Activated CD4-positive, alpha-beta memory T cell treated with anti-CD3 and anti-CD28 coated beads for 36 hours (primary cell): ENCODE data around the gene COPZ1. TPM values are rescaled to one million over a fixed set of nuclear protein-coding genes. Genes with fewer than 3 reads are reported as not detected.
A peak's percentile ranks its signal among the peaks of the same experiment; 100 is the strongest.

ENCODE experiments used
- CTCF ChIA-PET: fragments of 350-600 bp; sonication (Branson Sonifier 250); formaldehyde crosslinking; loops from one replicate; lab custom pipeline; 2021; ENCODE audit warnings: antibody characterized with exemption, inconsistent platforms; lab: Charles Lee
- POLR2A ChIA-PET: fragments of 350-600 bp; sonication (Branson Sonifier 250); formaldehyde crosslinking; loops from one replicate; lab custom pipeline; 2021; ENCODE audit warnings: antibody characterized with exemption; lab: Charles Lee
- DNase-seq: peaks from one replicate; pipeline ENCODE4 v3.0.0-alpha.2; 2020
- H3K27ac Mint-ChIP-seq: one replicate; pipeline ENCODE4 v1.8.0; 2021; ENCODE audit warnings: mixed read lengths
- H3K27me3 Mint-ChIP-seq: one replicate; pipeline ENCODE4 v1.8.0; 2021; ENCODE audit warnings: mixed read lengths
- H3K36me3 Mint-ChIP-seq: one replicate; pipeline ENCODE4 v1.8.0; 2021; ENCODE audit warnings: mixed read lengths
- H3K4me1 Mint-ChIP-seq: one replicate; pipeline ENCODE4 v1.8.0; 2021; ENCODE audit warnings: low read depth, mixed read lengths
- H3K4me3 Mint-ChIP-seq: one replicate; pipeline ENCODE4 v1.8.0; 2021; ENCODE audit warnings: mild to moderate bottlenecking, mixed read lengths
- H3K9me3 Mint-ChIP-seq: one replicate; pipeline ENCODE4 v1.8.0; 2021; ENCODE audit warnings: mixed read lengths
- intact Hi-C: fragments of 100-400 bp; cut with micrococcal nuclease; formaldehyde crosslinking; loops from one replicate; pipeline ENCODE4 v1.15.1; 2023
- total RNA-seq, 2 experiments: library from RNA; stranded (reverse); gene quantifications; one replicate each; pipeline ENCODE4 v1.2.3, GENCODE V29; 2021

COPZ1 gene
- total RNA-seq, 2 experiments from 2014 or later = 99.0 to 110 TPM

DNA sequence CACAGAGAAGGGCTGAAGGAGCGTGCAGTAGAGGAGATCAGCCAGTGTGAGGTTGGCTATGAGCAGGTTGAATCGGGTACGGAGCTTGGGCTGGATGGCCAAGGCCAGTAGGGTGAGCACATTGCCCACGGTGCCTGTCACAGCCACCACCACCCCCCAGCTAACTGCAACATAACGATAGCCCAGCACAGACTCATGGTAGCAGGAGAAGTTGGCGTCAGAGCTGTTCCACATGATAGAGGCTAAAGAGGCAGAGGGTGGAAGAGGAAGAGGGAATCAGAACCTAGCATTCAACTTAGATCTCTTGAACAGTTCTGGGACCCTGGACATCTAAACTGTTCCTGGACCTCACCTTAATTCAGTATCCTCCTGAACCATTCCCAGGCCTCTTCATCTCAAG, 38.7 kb downstream of the COPZ1 start:
- Mint-ChIP-seq H3K36me3 (no peaks in the 10 kb centered on the region), H3K27ac (no peak overlapping the region), H3K4me1 (peaks cover 32% of the 10 kb centered on the region), H3K4me3 (peak overlapping the region; percentile 57), H3K9me3 (no peaks in the 10 kb centered on the region), H3K27me3 (no peaks in the 10 kb centered on the region)
- CTCF ChIA-PET = interaction anchor here (1.4 to 8.3 kb wide), 3 partner anchors 16 to 70 kb away, joined by 4 to 76 read pairs (median 29); no protein-coding TSS in a partner anchor
- POLR2A ChIA-PET = no interaction called here
- no peak for DNase-seq
- intact Hi-C loops = loop anchor here (10.0 kb wide), 1 partner anchor 359 kb away; the partner anchor contains the start of genes HOXC8 and HOXC9

GRCh38 chr12:54364413-54364812, 39.5 kb downstream of the COPZ1 start, which contains the start of gene GPR84:
Gene GPR84 (minus strand): TSS chr12:54364486. CDS start chr12:54363851, 635 bp downstream.
- ChIA-PET CTCF (no interaction called here), POLR2A (no interaction called here)
- intact Hi-C loops = loop anchor here (10.0 kb wide), 1 partner anchor 360 kb away; the partner anchor contains the start of genes HOXC8 and HOXC9
- Mint-ChIP-seq H3K27ac (peak within 1 kb of the TSS; percentile 76), H3K4me1 (peaks cover 40% of the 10 kb centered on the region), H3K27me3 (peaks cover 3% of the 10 kb centered on the region), H3K36me3 (no peaks in the 10 kb centered on the region), H3K4me3 (peak within 1 kb of the TSS; percentile 57), H3K9me3 (no peaks in the 10 kb centered on the region)
- peak; percentile 73 for DNase-seq

- intact Hi-C loops = loop anchor here (1.0 to 10.0 kb wide), 8 partner anchors 9 to 363 kb away; partner anchors contain the start of genes COPZ1, HOXC8 and HOXC9
- peaks cover 3% of the 10 kb centered on the region for H3K27me3 Mint-ChIP-seq
- no peaks in the 10 kb centered on the region for H3K36me3 Mint-ChIP-seq
- no peaks in the 10 kb centered on the region for H3K9me3 Mint-ChIP-seq
- DNase-seq = no peak
- CTCF ChIA-PET = interaction anchor here (0.6 to 3.0 kb wide), 33 partner anchors 8 to 160 kb away, joined by 3 to 96 read pairs (median 6); partner anchors contain the start of genes COPZ1, HNRNPA1 and NFE2
- POLR2A ChIA-PET = no interaction called here
- no peak overlapping the region for H3K27ac Mint-ChIP-seq
- no peak overlapping the region for H3K4me3 Mint-ChIP-seq
- H3K4me1 Mint-ChIP-seq = peaks cover 40% of the 10 kb centered on the region
Measured at GRCh38 chr12:54368025-54368708, 43.2 kb downstream of the COPZ1 start.

GRCh38 chr12:54368709-54369596, 44.0 kb downstream of the COPZ1 start:
- H3K4me3 Mint-ChIP-seq = no peak overlapping the region
- H3K4me1 Mint-ChIP-seq = peaks cover 39% of the 10 kb centered on the region
- no peaks in the 10 kb centered on the region for H3K36me3 Mint-ChIP-seq
- intact Hi-C loops = loop anchor here (1.0 to 10.0 kb wide), 8 partner anchors 10 to 364 kb away; partner anchors contain the start of genes COPZ1, HOXC8 and HOXC9
- peaks cover 3% of the 10 kb centered on the region for H3K27me3 Mint-ChIP-seq
- ChIA-PET CTCF (interaction anchor here (0.6 to 3.0 kb wide), 34 partner anchors 8 to 161 kb away, joined by 3 to 96 read pairs (median 6); partner anchors contain the start of genes CBX5, COPZ1, HNRNPA1 and NFE2), POLR2A (no interaction called here)
- peak; percentile 93 for DNase-seq
- no peaks in the 10 kb centered on the region for H3K9me3 Mint-ChIP-seq
- no peak overlapping the region for H3K27ac Mint-ChIP-seq

- H3K27ac Mint-ChIP-seq = no peak overlapping the region
- POLR2A ChIA-PET = no interaction called here
- peaks cover 3% of the 10 kb centered on the region for H3K27me3 Mint-ChIP-seq
- DNase-seq = no peak
- intact Hi-C loops = loop anchor here (2.0 to 10.0 kb wide), 2 partner anchors 45 to 365 kb away; partner anchors contain the start of genes COPZ1, HOXC8 and HOXC9
- H3K9me3 Mint-ChIP-seq = no peaks in the 10 kb centered on the region
- H3K4me3 Mint-ChIP-seq = no peak overlapping the region
- peaks cover 32% of the 10 kb centered on the region for H3K4me1 Mint-ChIP-seq
- no peaks in the 10 kb centered on the region for H3K36me3 Mint-ChIP-seq
- CTCF ChIA-PET = interaction anchor here (0.9 to 2.0 kb wide), 6 partner anchors 10 to 77 kb away, joined by 3 to 29 read pairs (median 8); no protein-coding TSS in a partner anchor
Measured at GRCh38 chr12:54369597-54370131, 44.7 kb downstream of the COPZ1 start.

- DNase-seq = peak; percentile 30
- ChIA-PET POLR2A (interaction anchor here (0.9 kb wide), 1 partner anchor 83 kb away, joined by 3 read pairs; no protein-coding TSS in a partner anchor), CTCF (interaction anchor here (0.8 to 2.0 kb wide), 21 partner anchors 8 to 162 kb away, joined by 3 to 29 read pairs (median 5); partner anchors contain the start of genes COPZ1, NFE2 and ZNF385A)
- Mint-ChIP-seq H3K27me3 (peaks cover 3% of the 10 kb centered on the region), H3K9me3 (no peaks in the 10 kb centered on the region), H3K36me3 (no peaks in the 10 kb centered on the region), H3K4me3 (peak overlapping the region; percentile 36), H3K4me1 (peaks cover 27% of the 10 kb centered on the region), H3K27ac (no peak overlapping the region)
- intact Hi-C loops = no loop called here
Measured at GRCh38 chr12:54370171-54370730, 45.3 kb downstream of the COPZ1 start.

DNA sequence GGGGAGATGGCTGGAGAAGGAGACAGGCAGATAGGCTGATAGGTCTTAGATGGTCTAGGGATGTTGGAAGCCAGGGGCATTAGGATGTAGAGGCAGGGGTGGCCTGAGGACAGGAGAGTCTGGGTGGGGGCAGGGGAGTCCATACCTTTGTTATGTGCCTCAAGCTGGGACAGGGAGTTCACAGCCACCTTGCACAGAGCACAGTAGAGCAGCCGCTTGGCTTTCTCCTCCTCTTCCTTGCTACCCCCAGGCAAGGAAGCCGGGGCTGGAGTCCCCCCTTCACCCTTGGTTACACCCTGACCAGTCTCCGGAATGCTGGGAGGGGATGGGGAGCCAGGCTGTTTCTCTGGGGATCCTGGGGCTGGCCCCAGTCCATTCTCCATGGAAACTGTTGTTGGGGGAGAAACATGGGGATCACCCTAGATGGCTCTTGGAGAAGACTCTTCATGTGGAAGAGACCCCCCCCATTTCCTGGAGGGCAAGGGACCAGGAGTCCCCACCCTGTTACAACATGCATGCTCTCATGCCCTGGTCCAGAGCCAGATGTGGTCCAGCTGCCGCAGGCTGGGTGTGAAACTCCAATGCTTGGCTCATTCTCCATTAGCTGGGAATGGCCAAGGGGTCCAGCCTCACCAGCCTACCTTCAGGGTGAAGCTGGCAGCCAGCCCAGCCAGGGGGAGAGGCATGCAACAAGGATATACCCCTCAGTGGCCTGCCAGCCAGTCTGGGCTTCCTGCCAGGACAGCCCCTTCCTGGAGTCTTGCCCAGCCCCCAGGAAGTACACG, 46.6 kb downstream of the COPZ1 start:
- CTCF ChIA-PET = interaction anchor here (0.8 to 2.2 kb wide), 22 partner anchors 8 to 170 kb away, joined by 3 to 29 read pairs (median 6); partner anchors contain the start of genes COPZ1, NFE2 and ZNF385A
- H3K4me3 Mint-ChIP-seq = no peak overlapping the region
- no peak overlapping the region for H3K27ac Mint-ChIP-seq
- no peaks in the 10 kb centered on the region for H3K36me3 Mint-ChIP-seq
- H3K4me1 Mint-ChIP-seq = peaks cover 27% of the 10 kb centered on the region
- H3K9me3 Mint-ChIP-seq = no peaks in the 10 kb centered on the region
- intact Hi-C loops = no loop called here
- H3K27me3 Mint-ChIP-seq = peaks cover 3% of the 10 kb centered on the region
- DNase-seq = no peak
- POLR2A ChIA-PET = interaction anchor here (1.0 to 1.4 kb wide), 2 partner anchors 11 to 150 kb away, joined by 3 to 4 read pairs; no protein-coding TSS in a partner anchor

DNA sequence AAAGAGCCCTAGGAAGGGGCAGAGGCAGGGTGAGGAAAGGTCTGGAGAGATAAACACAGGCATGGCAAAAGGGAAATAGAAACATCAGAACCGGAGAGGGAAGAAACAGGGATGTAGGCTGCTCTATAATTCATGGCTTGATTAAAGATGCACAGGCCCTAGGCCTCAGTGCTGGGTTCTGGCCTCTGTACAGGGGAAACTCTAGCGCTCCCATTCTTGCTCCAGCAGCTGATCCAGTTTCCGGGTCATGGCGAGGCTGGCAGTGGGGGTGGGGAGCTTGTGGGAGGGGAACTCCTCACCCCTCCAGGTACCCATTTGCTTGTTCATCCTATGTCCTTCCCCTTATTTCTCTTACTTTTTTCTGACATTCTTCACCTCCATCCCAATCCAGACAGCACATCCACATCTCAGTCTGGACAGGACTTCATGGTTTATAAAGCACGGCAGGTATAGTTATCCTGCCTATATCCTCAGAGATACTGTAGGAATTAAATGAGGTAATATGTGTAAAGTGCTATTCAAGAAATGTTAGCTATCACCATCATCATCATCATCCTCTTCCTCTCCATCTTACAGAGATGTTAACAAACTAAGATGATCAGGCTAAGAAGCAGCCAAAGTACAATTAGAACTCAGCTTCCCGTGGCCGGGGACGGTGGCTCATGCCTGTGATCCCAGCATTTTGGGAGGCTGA, 47.3 kb downstream of the COPZ1 start:
- H3K4me3 Mint-ChIP-seq = no peak overlapping the region
- H3K27ac Mint-ChIP-seq = no peak overlapping the region
- no peaks in the 10 kb centered on the region for H3K36me3 Mint-ChIP-seq
- DNase-seq = no peak
- ChIA-PET POLR2A (interaction anchor here (1.0 to 1.4 kb wide), 2 partner anchors 11 to 151 kb away, joined by 3 to 4 read pairs; no protein-coding TSS in a partner anchor), CTCF (interaction anchor here (0.8 to 2.2 kb wide), 12 partner anchors 8 to 158 kb away, joined by 3 to 13 read pairs (median 4); partner anchors contain the start of genes COPZ1 and ZNF385A)
- H3K4me1 Mint-ChIP-seq = peaks cover 27% of the 10 kb centered on the region
- intact Hi-C loops = no loop called here
- H3K27me3 Mint-ChIP-seq = peaks cover 3% of the 10 kb centered on the region
- H3K9me3 Mint-ChIP-seq = no peaks in the 10 kb centered on the region

- no peak overlapping the region for H3K27ac Mint-ChIP-seq
- H3K4me1 Mint-ChIP-seq = peaks cover 19% of the 10 kb centered on the region
- H3K27me3 Mint-ChIP-seq = peaks cover 3% of the 10 kb centered on the region
- peak; percentile 35 for DNase-seq
- intact Hi-C loops = no loop called here
- no peaks in the 10 kb centered on the region for H3K9me3 Mint-ChIP-seq
- no peaks in the 10 kb centered on the region for H3K36me3 Mint-ChIP-seq
- no peak overlapping the region for H3K4me3 Mint-ChIP-seq
- ChIA-PET POLR2A (no interaction called here), CTCF (interaction anchor here (1.0 to 1.4 kb wide), 6 partner anchors 36 to 166 kb away, joined by 3 to 4 read pairs (median 3); no protein-coding TSS in a partner anchor)
Measured at GRCh38 chr12:54373649-54374561, 49.0 kb downstream of the COPZ1 start.
